ENCODE results near the gene USHBP1.

- TF ChIP-seq CTCF (IDR thresholded peaks at IDR 0.05; ENCODE audit: low read length) (no peak), EZH2phosphoT487 (IDR thresholded peaks at IDR 0.05; ENCODE audit: low read length) (no peak)
Measured at GRCh38 chr19:17312189-17313113, 47.9 kb upstream of the USHBP1 start.
